Activated naive CD8-positive, alpha-beta T cell treated with anti-CD3 and anti-CD28 coated beads, Interleukin-2, amount 50 U/mL, for 24 hours (primary cell): Measurements from ENCODE around the gene ACCSL.

Experiments used
- ATAC-seq: fragments of 150-1000 bp; cut with Tn5 transposase; one replicate; pipeline ENCODE4 v1.10.0; 2021
- DNase-seq: peaks from one replicate; pipeline ENCODE4 v3.0.0; 2021
- H3K27ac Mint-ChIP-seq: one replicate; pipeline ENCODE4 v1.8.0; 2021; ENCODE audit warnings: mild to moderate bottlenecking, mixed read lengths
- H3K27me3 Mint-ChIP-seq: one replicate; pipeline ENCODE4 v1.8.0; 2021; ENCODE audit warnings: mixed read lengths
- H3K36me3 Mint-ChIP-seq: one replicate; pipeline ENCODE4 v1.8.0; 2021; ENCODE audit warnings: low read depth, mixed read lengths
- H3K4me1 Mint-ChIP-seq: one replicate; pipeline ENCODE4 v1.8.0; 2021; ENCODE audit warnings: mixed read lengths
- H3K4me3 Mint-ChIP-seq: one replicate; pipeline ENCODE4 v1.8.0; 2021; ENCODE audit warnings: mild to moderate bottlenecking, moderate library complexity, mixed read lengths
- H3K9me3 Mint-ChIP-seq: one replicate; pipeline ENCODE4 v1.8.0; 2021; ENCODE audit warnings: mixed read lengths

Gene ACCSL

DNA sequence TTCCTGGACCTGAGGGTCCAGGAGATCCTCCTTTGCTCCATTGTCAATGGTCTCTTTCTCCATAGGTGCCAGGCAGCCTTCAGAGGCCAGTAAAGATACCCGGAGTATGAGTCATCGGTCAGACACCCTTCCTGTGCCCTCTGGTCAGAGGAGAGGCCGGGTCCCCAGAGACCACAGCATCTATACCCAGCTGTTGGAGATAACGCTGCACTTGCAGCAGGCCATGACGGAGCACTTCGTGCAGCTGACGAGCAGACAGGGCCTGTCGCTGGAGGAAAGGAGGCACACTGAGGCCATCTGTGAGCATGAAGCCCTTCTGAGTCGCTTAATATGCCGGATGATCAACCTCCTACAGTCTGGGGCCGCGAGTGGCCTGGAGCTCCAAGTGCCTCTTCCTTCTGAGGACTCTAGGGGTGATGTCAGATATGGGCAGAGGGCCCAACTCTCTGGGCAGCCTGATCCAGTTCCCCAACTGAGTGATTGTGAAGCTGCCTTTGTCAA lies at the start of gene ACCSL:
Gene ACCSL (plus strand): TSS at position 51 of the 501 bp plus-strand sequence. CDS start 56 bp downstream, at position 107.
- ATAC-seq (no peak), DNase-seq (no peak)
- Mint-ChIP-seq H3K4me1 (no peaks in the 10 kb centered on the region), H3K36me3 (no peaks in the 10 kb centered on the region), H3K27ac (no peak within 1 kb of the TSS), H3K4me3 (no peak within 1 kb of the TSS), H3K27me3 (peaks cover 2% of the 10 kb centered on the region), H3K9me3 (no peaks in the 10 kb centered on the region)

DNA sequence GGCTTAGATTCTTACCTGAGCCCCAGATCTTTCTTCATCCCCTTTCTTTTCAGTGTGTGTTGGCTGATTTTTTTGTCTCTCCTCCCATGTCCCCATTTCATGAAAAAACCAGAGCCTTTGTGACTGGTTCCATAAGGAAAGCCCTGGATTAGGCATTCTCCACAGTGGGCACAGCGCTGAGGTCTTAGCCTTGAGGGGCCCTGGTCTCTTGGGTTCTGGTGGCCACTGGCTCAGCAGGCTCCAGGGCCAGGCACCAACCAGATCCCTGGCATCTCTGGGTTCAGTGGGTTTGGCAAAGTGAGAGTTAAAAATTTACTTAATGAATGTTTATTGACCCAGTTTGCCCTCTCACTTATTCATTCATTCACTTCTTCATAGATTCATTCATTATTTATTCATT lies 49.5 kb upstream of the ACCSL start:
- no peak overlapping the region for H3K27ac Mint-ChIP-seq
- H3K4me1 Mint-ChIP-seq: no peaks in the 10 kb centered on the region
- H3K4me3 Mint-ChIP-seq: no peak overlapping the region
- H3K36me3 Mint-ChIP-seq: no peaks in the 10 kb centered on the region
- no peaks in the 10 kb centered on the region for H3K9me3 Mint-ChIP-seq
- DNase-seq (no peak), ATAC-seq (no peak)
- peaks cover 8% of the 10 kb centered on the region for H3K27me3 Mint-ChIP-seq

- Mint-ChIP-seq H3K27me3 (peaks cover 5% of the 10 kb centered on the region), H3K4me3 (no peak overlapping the region), H3K9me3 (no peaks in the 10 kb centered on the region), H3K4me1 (no peaks in the 10 kb centered on the region), H3K27ac (no peak overlapping the region), H3K36me3 (no peaks in the 10 kb centered on the region)
- ATAC-seq (no peak), DNase-seq (no peak)
Measured at GRCh38 chr11:44000731-44001130, 47.0 kb upstream of the ACCSL start.

DNA sequence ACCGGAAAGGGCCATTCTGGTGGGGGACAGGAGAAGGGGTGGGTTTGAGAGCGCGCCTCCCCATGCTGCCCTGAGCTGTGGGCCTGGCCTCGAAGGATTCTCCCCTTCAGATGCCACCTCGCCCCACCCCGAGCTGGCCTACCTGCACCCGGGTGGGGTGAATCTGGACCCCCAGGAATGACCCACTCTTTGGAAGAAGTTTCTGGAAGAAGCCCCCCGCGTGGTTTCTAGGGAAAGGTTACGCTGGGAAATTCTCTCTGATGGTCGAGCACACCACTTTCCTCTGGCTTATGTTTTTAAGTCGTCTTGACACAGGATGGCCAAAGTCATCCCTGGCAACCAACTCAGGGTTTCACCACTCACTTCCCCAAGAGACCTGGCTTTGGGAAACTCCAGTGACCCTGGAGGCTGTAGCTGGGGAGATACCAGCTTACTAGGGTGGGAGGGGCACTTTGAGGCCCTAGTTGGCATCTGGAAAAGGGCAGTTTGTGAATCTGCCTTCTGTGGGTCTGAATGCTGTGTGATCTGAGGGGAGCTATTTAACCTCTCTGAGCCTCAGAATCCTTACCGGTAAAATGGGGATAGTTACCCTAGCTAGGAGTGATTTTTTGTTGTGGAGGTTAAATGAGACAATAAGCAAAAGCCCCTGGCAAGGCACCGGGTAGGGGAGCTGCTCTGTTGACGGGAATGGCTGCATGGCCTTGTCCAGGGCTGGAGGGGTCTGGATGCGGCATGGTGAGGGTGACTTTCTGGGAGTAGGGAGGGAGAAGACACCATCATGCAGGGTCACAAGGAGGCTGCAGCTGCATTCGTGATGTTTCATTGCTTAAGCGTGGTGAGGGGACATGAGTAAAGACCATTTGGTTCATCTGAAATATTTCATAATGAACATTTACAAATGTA lies 45.3 kb upstream of the ACCSL start:
- no peaks in the 10 kb centered on the region for H3K9me3 Mint-ChIP-seq
- H3K27ac Mint-ChIP-seq: no peak overlapping the region
- DNase-seq (no peak), ATAC-seq (no peak)
- H3K36me3 Mint-ChIP-seq: no peaks in the 10 kb centered on the region
- H3K4me1 Mint-ChIP-seq: no peaks in the 10 kb centered on the region
- no peak overlapping the region for H3K4me3 Mint-ChIP-seq
- peaks cover 5% of the 10 kb centered on the region for H3K27me3 Mint-ChIP-seq

DNA sequence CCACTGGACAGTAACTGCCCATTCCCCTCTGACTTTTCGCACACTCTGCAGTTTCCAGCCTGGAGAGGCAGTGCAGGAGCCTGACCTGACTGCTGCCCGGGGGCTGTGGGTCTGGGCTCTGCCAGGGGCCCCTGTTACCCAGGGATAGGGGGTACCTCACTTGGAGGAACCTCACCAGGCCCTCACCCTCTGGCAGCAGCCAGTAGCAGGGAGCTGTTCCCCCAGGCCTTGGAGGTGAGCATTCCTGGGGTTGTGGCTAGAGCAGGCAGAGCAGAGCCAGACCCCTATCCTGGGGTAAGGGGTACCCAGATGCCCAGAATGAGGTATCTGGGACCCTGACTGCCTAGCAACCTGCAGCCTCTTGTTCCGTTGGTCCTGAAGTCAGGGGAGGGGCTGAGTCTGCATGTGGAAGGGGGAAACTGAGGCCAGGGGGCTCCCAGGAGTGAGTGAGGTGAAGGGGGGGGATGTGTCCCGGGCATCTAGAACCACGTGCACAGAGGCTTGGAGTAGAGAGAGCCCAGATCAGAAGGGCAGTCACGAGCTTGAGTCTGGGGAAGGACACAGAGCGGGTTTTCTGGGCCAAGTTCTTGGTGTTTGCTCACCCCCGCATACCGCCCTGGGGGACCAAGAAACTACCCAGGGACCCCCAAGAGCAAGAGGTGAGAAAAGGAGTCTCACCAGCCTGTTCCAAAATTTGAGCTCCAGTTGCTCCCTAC lies 43.9 kb upstream of the ACCSL start:
- Mint-ChIP-seq H3K27me3 (peaks cover 2% of the 10 kb centered on the region), H3K9me3 (no peaks in the 10 kb centered on the region), H3K27ac (no peak overlapping the region), H3K4me3 (no peak overlapping the region), H3K4me1 (no peaks in the 10 kb centered on the region), H3K36me3 (no peaks in the 10 kb centered on the region)
- DNase-seq: no peak
- no peak for ATAC-seq

DNA sequence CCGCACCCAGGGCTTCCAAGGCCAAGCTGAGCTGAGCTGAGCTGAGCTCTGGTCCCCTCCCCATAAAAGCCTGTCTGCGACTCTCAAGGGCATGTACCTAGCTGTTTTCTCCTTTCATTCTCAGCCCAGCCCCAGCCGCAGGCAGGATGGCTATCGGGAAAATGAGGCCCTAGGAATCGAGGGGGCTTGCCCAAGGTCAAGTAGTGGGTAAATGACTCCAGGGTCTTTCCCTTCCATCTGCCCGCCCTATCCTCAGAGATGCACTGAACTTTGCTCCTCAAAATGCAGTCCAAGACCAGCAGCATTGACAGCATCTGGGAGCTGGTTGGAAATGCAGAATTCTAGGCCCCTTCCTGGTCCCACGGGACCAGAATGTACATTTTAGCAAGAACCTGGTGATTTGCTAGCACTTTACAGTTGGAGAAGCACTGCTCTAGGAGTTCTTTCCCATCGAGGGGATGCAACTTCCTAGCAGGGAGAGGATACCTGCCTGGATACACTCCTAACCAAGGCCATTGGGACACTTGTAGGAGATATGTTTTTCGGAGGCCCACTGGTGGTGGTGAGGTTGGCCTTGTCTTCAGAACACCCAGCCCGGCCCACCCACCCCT lies 43.2 kb upstream of the ACCSL start:
- no peak for DNase-seq
- no peaks in the 10 kb centered on the region for H3K36me3 Mint-ChIP-seq
- no peak for ATAC-seq
- no peaks in the 10 kb centered on the region for H3K4me1 Mint-ChIP-seq
- H3K27ac Mint-ChIP-seq: no peak overlapping the region
- H3K27me3 Mint-ChIP-seq: peaks cover 2% of the 10 kb centered on the region
- no peaks in the 10 kb centered on the region for H3K9me3 Mint-ChIP-seq
- H3K4me3 Mint-ChIP-seq: no peak overlapping the region

DNA sequence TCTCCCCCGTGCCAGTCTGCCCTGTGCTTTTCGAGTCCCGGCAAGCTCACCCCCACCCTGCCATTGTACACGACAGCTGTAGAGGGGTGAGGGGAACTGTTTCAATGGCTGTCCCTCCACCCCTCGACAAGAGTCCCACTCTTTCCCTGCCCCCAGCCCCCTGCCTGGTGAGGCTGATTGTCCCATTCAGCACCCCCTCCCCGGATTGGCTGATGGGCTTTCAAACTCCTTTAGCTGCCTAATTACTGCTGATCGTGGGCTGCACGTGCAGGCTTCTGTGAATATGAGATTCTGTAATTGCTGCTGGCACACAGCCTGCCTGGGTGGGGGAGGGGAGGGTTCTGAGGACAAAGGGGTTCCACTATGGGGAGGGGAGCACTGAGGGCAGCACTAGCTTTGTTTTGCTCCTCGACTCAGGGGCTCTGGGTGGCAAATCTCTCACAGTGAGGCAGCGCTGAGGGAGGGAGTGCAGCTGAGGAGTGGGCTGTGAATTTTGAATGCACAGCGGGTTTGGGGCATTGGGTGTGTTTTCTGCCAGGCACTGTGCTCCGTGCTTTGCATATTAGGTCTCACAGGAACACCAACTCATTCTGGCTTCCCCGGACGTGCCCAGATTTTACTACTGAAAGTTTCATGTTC lies 42.6 kb upstream of the ACCSL start:
- Mint-ChIP-seq H3K4me1 (no peaks in the 10 kb centered on the region), H3K27ac (no peak overlapping the region), H3K36me3 (no peaks in the 10 kb centered on the region), H3K27me3 (peaks cover 2% of the 10 kb centered on the region), H3K9me3 (no peaks in the 10 kb centered on the region), H3K4me3 (no peak overlapping the region)
- ATAC-seq (no peak), DNase-seq (no peak)

- DNase-seq (no peak), ATAC-seq (no peak)
- H3K36me3 Mint-ChIP-seq: no peaks in the 10 kb centered on the region
- peaks cover 2% of the 10 kb centered on the region for H3K27me3 Mint-ChIP-seq
- H3K4me1 Mint-ChIP-seq: no peaks in the 10 kb centered on the region
- H3K4me3 Mint-ChIP-seq: no peak overlapping the region
- no peaks in the 10 kb centered on the region for H3K9me3 Mint-ChIP-seq
- H3K27ac Mint-ChIP-seq: no peak overlapping the region
Measured at GRCh38 chr11:44005956-44006355, 41.8 kb upstream of the ACCSL start.

- ATAC-seq: no peak
- H3K4me1 Mint-ChIP-seq: no peaks in the 10 kb centered on the region
- no peak for DNase-seq
- no peaks in the 10 kb centered on the region for H3K36me3 Mint-ChIP-seq
- no peak overlapping the region for H3K27ac Mint-ChIP-seq
- H3K9me3 Mint-ChIP-seq: no peaks in the 10 kb centered on the region
- no peak overlapping the region for H3K4me3 Mint-ChIP-seq
- H3K27me3 Mint-ChIP-seq: peaks cover 2% of the 10 kb centered on the region
Measured at GRCh38 chr11:44006917-44007361, 40.8 kb upstream of the ACCSL start.

- no peaks in the 10 kb centered on the region for H3K9me3 Mint-ChIP-seq
- H3K27ac Mint-ChIP-seq: no peak overlapping the region
- H3K27me3 Mint-ChIP-seq: peaks cover 2% of the 10 kb centered on the region
- H3K36me3 Mint-ChIP-seq: no peaks in the 10 kb centered on the region
- ATAC-seq: no peak
- no peak for DNase-seq
- H3K4me3 Mint-ChIP-seq: no peak overlapping the region
- no peaks in the 10 kb centered on the region for H3K4me1 Mint-ChIP-seq
Measured at GRCh38 chr11:44007481-44008087, 40.2 kb upstream of the ACCSL start.

GRCh38 chr11:44008088-44008501 lies 39.7 kb upstream of the ACCSL start:
- Mint-ChIP-seq H3K27me3 (no peaks in the 10 kb centered on the region), H3K4me3 (no peak overlapping the region), H3K4me1 (no peaks in the 10 kb centered on the region), H3K27ac (no peak overlapping the region), H3K9me3 (no peaks in the 10 kb centered on the region), H3K36me3 (no peaks in the 10 kb centered on the region)
- DNase-seq (no peak), ATAC-seq (no peak)

DNA sequence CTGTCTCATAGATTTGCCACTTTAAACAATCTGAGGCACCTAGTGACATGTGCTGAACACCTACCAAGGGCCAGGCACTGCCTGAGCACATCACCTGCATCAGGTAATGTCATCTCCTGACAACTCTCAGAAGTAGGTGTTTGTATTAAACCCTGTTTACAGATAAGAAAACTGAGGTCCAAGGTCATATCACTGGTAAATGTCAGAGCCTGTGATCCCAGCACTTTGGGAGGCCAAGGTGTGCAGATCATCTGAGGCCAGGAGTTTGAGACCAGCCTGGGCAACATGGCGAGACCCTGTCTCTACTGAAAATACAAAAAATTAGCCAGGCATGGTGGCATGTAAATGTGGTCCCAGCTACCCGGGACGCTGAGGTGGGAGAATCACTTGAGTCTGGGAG lies 39.1 kb upstream of the ACCSL start:
- ATAC-seq (no peak), DNase-seq (no peak)
- H3K4me1 Mint-ChIP-seq: no peaks in the 10 kb centered on the region
- no peaks in the 10 kb centered on the region for H3K27me3 Mint-ChIP-seq
- H3K27ac Mint-ChIP-seq: no peak overlapping the region
- no peaks in the 10 kb centered on the region for H3K36me3 Mint-ChIP-seq
- H3K9me3 Mint-ChIP-seq: no peaks in the 10 kb centered on the region
- H3K4me3 Mint-ChIP-seq: no peak overlapping the region

DNA sequence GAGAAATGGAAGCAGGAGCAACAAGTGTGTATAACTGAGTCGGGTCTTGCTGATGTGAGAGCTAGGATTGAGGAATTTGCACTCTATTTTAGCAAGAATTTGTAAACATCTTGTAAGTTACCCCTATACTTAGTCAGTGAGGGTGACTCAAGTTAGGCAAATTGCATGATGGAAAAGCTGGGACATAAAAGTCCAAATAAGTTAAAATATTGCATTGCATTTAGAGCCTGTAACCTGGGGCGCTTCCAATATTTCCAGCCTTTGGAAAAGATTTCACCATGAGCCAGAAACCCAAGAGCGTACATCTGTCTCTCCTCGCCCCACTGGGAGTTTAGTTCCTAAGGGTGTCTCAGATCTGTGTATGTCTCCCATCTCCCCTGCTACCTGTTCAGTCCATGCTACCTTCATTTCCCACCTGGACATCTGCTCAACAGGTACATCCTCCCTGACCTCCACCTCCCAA lies 37.0 kb upstream of the ACCSL start:
- no peaks in the 10 kb centered on the region for H3K36me3 Mint-ChIP-seq
- no peak overlapping the region for H3K4me3 Mint-ChIP-seq
- H3K9me3 Mint-ChIP-seq: no peaks in the 10 kb centered on the region
- ATAC-seq (no peak), DNase-seq (no peak)
- no peaks in the 10 kb centered on the region for H3K4me1 Mint-ChIP-seq
- no peak overlapping the region for H3K27ac Mint-ChIP-seq
- H3K27me3 Mint-ChIP-seq: no peaks in the 10 kb centered on the region

- H3K4me3 Mint-ChIP-seq: no peak overlapping the region
- H3K9me3 Mint-ChIP-seq: no peaks in the 10 kb centered on the region
- H3K27me3 Mint-ChIP-seq: no peaks in the 10 kb centered on the region
- no peak overlapping the region for H3K27ac Mint-ChIP-seq
- no peak for ATAC-seq
- no peak for DNase-seq
- H3K36me3 Mint-ChIP-seq: no peaks in the 10 kb centered on the region
- no peaks in the 10 kb centered on the region for H3K4me1 Mint-ChIP-seq
Measured at GRCh38 chr11:44011797-44012196, 36.0 kb upstream of the ACCSL start.
